Amniotic stem cell (primary cell): Measurements from ENCODE around the gene EPB41.
A peak's percentile ranks its signal among the peaks of the same experiment; 100 is the strongest.
"Not testable (repeated sequence)": the region's sequence is repeated elsewhere in the genome, so short reads cannot be mapped to it uniquely, and the experiment has no call there.

Source experiments
- DNase-seq: peaks from one replicate; lab custom pipeline; 2025; lab: John Stamatoyannopoulos, UW

EPB41 gene

DNA sequence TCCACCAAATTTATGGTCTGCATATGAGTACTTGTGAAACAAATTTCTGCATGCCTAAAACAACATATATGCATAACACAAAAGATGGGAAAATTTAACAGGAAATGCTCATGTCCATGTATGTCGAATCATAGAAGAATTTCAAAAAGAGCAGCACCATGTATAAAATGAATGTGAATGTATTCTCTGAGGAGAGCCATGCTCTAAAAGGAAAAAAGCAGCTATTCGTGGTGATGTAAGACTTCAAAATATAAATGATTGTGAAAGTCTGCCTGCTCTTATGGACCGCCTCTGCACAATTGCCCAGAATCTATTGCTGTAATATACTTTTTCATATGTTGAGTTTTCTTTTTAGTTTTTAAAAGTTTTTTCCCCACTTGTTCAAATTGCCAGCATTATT is 66.8 kb downstream of the EPB41 start:
- DNase-seq, result no peak

- no peak for DNase-seq
Observed at GRCh38 chr1:28982198-28982597, 67.8 kb downstream of the EPB41 start.

DNA sequence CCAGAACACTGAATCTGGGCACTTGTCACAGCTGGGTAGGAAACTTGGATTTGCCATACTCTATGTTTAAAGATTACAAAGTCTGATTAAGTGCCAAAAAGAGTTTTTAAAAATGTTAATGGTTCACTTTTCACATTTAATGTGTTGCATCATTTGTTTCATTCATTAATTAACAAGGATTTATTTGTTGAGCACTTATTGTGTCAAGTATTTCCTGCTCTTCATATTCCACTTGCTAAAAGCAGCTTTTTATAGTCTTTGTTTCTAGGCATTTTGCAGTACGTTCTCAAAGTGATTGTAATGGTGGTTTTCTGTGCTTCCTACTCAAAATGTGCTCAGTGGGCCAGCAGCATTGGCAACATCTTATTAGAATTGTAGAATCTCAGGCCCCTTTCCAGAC is 68.7 kb downstream of the EPB41 start:
- DNase-seq, result no peak

GRCh38 chr1:28983509-28984310 is 69.3 kb downstream of the EPB41 start:
- no peak for DNase-seq

GRCh38 chr1:28984311-28984684 is 69.9 kb downstream of the EPB41 start:
- no peak for DNase-seq

DNA sequence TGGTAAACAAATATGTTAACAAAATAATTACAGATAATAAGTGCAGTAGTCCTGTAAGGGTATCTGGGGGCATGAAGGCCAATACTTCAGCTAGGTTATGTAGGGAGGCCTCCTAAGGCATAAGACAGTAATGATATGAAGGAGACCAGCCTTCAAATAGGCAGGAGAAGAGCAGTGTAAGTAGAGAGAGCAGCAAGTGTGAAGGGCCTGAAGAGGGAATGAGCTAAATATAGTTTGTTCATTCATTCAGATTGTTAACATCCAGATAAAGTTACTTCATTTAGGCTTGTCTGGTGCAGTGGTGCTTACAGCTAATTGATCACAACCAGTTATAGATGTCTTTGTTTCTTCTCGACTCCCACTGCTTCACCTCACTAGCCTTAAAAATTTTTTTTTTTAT is 71.1 kb downstream of the EPB41 start:
- no peak for DNase-seq

- DNase-seq, result no peak
Observed at GRCh38 chr1:28986306-28986910, 72.0 kb downstream of the EPB41 start.

DNA sequence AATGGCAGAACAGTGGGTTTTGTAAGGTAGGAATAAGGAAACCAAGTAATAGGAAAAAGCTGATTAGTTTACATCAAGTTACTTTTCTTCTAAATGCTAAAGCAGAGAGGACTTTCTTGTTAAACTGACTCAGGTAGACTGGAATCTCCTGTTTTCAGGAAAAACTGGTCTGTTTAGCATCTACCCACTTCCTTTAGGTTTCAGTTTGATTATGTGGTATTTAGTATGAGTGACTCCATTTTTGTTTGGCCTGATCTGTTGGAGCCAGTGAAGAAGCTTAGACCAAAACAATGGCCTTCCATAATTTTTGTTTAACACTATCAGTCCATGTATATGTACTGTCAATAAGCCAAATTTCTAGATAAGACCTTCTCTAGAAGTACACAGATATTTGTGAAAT is 88.4 kb downstream of the EPB41 start:
- no peak for DNase-seq

GRCh38 chr1:29004288-29004687 is 89.9 kb downstream of the EPB41 start:
- DNase-seq, result no peak

- no peak for DNase-seq
Observed at GRCh38 chr1:29004798-29005197, 90.4 kb downstream of the EPB41 start.

DNA sequence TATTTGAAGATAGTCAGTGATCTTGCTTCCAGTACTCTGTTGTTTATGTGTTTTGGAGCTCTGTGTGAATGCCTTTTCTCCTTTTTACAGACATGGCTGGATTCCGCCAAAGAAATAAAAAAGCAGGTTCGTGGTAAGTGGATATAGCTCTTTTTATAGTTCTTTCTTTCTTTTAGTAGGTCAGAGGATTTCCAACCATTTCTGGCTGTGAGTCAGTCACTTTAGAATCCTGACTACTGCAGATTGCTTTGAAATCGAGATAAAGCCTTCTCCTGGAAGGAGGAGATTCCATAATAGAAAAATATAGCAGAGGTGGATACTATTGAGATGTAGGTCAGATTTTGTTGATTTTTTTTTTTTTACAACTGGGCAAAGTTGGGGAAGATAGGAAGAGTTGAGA is 97.4 kb downstream of the EPB41 start:
- DNase-seq, result no peak

DNA sequence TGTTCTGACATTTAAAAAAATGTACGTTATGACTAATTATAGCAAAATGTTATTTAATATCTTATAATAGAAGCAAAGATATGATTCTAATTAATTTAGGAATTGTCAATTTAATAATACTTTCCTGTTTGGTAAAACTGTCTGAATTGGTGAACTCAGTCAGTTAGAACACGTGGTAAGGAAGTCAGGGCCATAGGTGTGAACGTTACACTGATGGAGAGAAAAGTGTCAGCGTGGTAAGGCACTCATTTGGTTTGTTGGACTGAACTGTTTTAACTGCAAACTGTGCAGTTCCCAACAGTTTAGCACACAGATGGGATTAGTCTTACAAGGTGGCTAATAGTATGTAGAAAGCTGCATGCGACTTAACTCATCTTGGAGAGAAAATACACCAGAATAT is 102.9 kb downstream of the EPB41 start:
- DNase-seq, result no peak

DNA sequence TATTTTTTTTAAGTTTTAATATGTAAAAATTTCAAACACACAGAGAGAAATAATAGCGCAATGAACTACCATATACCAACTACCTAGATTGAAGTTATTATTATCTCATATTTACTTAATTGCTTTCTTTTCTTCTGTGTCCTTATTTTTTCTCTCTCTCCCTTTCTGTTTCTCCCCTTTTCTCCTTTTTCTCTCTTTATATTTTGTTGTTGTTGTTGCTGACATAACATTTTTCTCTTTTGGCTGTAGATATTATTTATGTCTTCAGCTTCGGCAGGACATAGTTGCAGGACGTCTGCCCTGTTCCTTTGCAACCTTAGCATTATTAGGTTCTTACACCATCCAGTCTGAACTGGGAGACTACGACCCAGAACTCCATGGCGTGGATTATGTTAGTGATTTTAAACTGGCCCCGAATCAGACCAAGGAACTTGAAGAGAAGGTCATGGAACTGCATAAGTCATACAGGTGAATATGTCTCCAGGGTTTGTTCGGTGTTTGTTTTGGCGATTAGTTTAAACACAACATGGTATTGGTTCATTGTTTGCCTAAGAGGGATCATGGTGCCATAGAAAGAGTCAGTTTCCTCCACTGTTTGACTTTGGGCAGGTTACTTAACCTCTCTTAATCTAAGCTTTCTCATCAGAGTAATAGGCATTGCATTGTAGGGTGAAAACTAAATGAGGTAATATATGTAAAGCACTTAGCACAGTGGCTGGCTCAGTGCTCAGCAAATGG is 103.8 kb downstream of the EPB41 start:
- no peak for DNase-seq

DNA sequence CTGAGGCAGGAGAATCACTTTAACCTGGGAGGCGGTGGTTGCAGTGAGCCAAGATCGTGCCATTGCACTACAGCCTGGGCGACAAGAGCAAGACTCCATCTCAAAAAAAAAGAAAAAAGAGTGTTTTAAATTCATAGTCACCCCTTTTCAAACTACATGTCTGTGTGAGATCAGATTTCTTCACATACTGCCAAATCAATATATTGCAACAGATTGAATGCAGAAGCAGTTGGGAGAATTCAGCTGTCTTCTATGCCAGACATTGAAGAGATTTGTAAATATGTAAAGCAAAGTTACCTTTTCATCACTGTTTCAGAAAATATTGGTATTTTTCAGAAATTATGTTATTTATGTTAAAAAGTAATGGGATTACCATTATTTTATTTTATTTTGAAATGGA is 108.3 kb downstream of the EPB41 start:
- DNase-seq, result no peak

GRCh38 chr1:29029667-29030066 is 115.3 kb downstream of the EPB41 start:
- no peak for DNase-seq

DNA sequence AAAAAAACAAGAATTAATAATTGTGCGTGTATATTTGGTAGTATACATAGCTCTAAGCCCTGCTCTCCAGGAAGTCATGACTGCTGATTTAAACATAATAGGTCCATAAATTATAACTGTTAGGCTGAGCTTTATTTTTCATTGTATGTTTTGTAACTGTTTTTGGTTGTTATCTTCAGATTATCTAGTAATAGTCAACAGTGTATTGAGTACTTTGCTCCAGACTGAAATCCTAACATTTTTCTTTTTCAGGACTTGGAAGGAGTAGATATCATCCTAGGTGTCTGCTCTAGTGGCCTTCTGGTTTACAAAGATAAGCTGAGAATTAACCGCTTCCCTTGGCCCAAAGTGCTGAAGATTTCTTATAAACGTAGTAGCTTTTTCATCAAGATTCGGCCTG is 118.5 kb downstream of the EPB41 start:
- no peak for DNase-seq

GRCh38 chr1:29033829-29034466 is 119.6 kb downstream of the EPB41 start:
- DNase-seq, result peak; percentile 5

DNA sequence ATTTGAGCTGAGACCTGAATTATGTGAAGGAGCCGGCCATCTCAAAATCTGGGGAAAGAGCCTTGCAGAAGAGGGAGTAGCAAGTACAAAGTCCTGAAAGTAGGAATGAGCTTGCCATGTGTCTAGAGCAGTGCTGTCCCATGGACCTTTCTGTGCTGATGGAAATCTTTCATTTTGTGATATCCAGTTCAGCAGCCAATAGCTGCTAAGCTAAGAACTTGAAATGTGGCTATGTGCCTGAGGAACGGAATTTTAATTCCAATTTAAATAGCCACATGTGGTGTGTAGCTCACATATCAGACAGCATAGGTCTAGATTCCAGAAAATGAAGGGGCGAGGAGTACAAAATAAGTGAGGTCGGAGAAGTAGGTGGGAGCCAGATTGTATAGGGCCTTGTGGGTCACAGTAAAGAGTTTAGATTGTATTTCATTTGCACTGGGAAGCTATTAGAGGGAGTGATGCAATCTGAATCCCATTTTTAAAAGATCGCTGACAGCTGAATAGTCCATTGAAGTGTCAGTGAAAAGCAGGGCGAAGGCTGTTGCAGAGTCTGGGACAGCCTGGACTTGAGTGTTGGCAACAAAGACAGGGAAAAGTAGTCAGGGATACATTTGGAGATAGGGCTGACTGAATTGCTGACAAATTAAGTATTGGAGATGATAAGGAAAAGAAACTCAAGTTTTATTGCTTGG is 129.1 kb downstream of the EPB41 start:
- no peak for DNase-seq

DNA sequence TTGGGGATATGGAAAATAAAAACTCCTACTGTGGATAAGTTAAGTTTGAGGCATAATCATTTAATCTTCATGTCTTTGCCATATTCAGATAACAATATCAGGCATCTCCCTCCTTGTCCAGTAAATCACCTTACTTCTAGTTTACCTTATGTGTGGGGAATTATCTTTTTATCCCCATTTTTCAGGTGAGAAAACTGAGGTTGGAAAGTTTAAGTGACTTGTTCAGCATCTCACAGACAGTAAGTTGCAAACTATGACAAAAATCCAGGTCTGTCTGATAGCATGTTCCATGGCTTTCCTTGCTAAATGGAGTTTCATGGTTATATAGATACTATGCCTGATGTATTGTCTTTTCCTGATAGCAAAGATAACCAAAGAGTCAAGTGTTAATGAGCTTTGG is 129.6 kb downstream of the EPB41 start:
- no peak for DNase-seq

DNA sequence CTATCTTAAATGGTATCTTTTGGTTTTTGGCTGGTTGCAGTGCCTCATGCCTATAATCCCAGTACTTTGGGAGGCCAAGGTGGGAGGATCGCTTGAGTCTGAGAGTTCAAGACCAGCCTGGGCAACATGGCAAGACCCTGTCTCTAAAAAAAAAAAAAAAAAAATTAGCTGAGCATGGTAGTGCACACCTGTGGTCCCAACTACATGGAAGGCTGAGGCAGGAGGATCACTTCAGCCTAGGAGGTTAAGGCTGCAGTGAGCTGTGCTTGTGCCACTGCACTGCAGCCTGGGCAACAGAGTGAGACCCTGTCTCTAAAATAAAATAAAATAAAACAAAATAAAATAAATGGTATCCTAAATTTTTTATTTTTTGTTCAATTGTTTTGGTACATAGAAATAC is 131.3 kb downstream of the EPB41 start:
- DNase-seq, result not testable (repeated sequence)

DNA sequence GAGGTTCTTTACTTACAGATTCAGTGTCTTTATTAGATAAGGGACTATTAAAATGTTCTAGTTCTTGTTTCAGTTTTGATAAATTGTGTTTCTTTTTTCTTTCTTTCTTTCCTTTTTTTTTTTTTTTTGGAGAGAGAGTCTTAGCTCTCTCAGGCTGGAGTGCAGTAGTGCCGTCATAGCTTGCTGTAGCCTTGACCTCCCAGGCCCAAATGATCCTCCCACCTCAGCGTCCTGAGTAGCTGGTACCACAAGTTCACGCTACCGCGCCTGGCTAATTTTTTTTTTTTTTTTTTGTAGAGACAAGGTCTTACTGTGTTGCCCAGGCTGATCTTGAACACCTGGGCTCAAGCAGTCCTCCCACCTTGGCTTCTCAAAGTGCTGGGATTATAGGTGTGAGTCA is 132.8 kb downstream of the EPB41 start:
- DNase-seq, result no peak

DNA sequence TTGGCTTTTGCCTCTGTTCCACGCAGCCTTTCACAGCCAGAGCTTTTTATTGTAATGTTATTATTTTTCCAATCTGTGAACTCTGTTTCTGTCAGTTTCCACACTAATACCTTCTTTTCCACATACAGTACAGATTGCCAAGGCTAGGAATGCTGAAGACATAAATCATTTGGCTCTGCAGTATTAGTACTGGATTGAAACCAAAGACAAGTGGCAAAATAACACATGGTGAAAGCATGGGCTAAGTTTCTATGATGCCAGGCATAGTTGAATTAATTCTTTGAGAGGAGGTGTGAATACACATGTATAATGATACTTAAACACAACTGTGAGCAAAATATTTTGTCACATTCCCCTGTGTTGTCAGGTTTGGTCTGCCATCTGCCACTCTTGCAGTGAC is 135.8 kb downstream of the EPB41 start:
- DNase-seq, result no peak
